RWPE1 (cell line): ENCODE data around the gene SLC4A1.

Source experiments
- CTCF ChIA-PET: fragments of 350-600 bp; sonication (Branson Sonifier 250); formaldehyde crosslinking; extraction: SDS; loops from one replicate; lab custom pipeline; 2021; lab: Yijun Ruan, JAX
- POLR2A ChIA-PET: fragments of 400-600 bp; formaldehyde crosslinking; extraction: SDS; loops from one replicate; lab custom pipeline; 2020; ENCODE audit warnings: antibody characterized with exemption; ENCODE audit not compliant: low non-redundant PET; lab: Yijun Ruan, JAX
- DNase-seq: peaks from one replicate; pipeline ENCODE4 v3.0.0; 2012; ENCODE audit warnings: low spot score
- H3K27ac ChIP-seq: fragments of 450-650 bp; 2 replicates; pipeline ENCODE4 v1.5.1; 2017
- CTCF ChIP-seq: fragments of 450-650 bp; conservative IDR thresholded peaks from 2 replicates; pipeline ENCODE4 v1.5.1; 2017; ENCODE audit warnings: low read depth, mild to moderate bottlenecking

SLC4A1 gene

DNA sequence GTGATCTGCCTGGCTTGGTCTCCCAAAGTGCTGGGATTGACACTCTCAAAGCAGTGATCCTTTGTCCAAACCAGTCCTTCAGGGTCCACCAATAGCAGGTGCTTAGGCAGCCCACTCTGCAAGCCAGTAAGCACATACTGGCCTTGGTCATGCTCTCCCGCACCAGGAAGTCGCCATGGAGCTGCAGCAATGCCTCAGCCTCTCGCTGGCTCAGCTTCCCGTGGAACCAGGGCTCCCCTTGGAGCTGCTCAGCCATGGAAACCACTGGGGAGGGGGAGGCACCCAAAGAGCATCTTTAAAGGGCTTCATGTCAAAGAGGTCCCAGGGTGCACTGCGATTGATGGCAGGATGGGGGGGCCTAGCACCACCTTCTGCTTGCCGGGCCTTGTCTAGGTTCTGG lies 38.8 kb downstream of the SLC4A1 start:
- CTCF ChIA-PET: interaction anchor here (0.6 kb wide), 1 partner anchor 80 kb away, joined by 3 read pairs; no protein-coding TSS in a partner anchor
- no peak overlapping the region for H3K27ac ChIP-seq
- POLR2A ChIA-PET: no interaction called here
- DNase-seq: no peak
- TF ChIP-seq CTCF: no peak

- ChIA-PET POLR2A (no interaction called here), CTCF (no interaction called here)
- TF ChIP-seq CTCF: no peak
- H3K27ac ChIP-seq: peak overlapping the region; percentile 99
- no peak for DNase-seq
Observed at GRCh38 chr17:44223541-44224071, 44.3 kb downstream of the SLC4A1 start.

DNA sequence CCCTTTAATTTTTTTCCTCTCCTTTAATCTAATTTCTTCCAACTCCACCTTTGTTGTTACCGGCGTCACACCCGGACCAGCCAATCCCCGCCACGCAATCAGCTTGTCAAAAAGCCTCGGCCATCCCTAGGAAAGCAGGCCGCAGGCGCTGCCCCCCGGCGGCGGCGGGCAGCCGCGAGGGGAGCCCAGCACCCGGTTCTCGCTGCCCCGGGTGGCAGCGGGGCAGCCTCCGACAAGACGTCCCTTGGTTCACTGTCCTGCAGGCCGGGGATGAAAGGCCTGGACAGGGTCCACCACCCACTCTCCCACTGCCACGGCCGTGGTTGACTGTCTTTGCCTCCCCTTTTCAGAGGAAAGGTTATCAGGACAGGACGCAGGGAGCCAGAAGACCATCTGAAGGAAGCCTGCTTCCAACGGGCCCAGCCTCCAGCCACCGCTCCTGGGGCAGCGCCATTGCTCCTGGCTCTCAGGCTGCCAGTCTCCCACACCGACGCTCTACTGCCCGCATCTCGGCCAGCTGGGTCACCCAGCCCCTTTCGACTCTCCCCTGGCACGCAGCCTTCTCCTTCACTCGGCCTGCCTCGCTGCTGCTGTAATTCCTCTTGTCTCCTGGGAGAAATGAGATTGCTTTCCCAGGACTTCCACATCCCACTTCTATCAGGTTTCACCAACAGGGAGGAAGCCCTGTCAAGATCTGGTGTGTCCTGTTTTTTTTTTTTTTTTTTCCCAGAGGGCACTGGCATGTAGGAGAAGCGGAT lies 45.6 kb downstream of the SLC4A1 start:
- TF ChIP-seq CTCF: peak; percentile 39
- ChIA-PET CTCF (interaction anchor here (0.7 kb wide), 3 partner anchors 126 to 671 kb away, joined by 3 to 5 read pairs (median 5); no protein-coding TSS in a partner anchor), POLR2A (interaction anchor here (0.5 to 1.4 kb wide), 6 partner anchors 75 to 930 kb away, joined by 3 to 4 read pairs (median 3); no protein-coding TSS in a partner anchor)
- DNase-seq: peak; percentile 60
- H3K27ac ChIP-seq: peak overlapping the region; percentile 99

DNA sequence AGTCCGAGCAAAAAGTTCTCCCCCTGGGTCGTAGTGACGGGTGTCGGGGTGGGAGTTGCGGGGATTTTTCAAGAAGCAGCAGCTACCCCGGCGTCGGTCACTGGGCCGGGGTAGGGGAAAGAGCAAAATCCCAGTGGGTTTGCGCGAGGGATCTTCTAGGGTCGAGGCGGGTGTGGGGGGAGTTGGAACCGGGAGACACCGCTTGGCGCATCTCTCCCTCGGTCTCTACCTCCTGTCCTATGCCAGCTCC lies 46.1 kb downstream of the SLC4A1 start:
- H3K27ac ChIP-seq: peak overlapping the region; percentile 99
- DNase-seq: peak; percentile 18
- no peak for TF ChIP-seq CTCF
- ChIA-PET CTCF (interaction anchor here (0.6 to 1.0 kb wide), 6 partner anchors 104 to 671 kb away, joined by 3 to 5 read pairs (median 4); partner anchors contain the start of gene GRN), POLR2A (interaction anchor here (0.5 to 1.4 kb wide), 6 partner anchors 33 to 930 kb away, joined by 3 to 4 read pairs (median 3); no protein-coding TSS in a partner anchor)

DNA sequence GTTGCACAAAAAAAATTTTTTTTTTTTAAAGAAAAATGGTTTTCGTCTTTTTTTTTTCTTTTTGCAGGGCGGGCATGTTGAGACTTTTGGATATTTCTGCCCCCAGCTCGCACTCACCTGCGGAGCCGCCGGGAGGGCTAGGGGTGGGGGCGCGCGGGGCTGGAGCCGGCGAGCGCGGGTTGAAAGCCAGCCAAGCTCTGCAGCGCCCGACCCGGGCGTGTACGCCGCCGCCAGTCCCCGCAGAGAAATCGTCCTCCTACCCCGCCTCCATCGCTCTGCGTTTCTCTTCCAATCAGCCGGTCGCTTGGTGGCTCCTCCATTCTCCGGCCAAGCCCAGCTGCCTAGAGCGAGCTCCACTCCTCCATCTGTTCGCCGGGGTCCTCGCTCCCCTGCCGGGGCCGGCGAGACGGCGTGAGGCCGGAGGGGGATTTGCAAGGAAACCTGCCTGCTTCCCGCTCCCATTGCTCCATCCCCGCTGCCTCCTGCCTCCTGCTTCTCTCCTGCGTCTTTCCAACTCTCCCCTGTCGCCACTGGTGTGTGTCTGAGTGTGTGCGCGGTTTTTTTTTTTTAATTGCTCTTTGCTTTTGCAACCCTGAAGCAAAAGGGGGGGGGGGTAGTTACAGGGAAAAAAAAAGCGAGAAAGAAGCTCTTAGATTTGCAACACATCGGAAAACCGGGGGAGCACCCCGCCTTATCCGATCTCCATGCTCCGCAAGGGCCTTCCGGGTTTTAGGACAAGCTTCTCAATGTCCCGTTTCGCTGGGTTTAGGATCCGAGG lies 46.7 kb downstream of the SLC4A1 start:
- CTCF ChIA-PET: interaction anchor here (0.5 to 1.0 kb wide), 7 partner anchors 14 to 458 kb away, joined by 3 to 6 read pairs (median 3); partner anchors contain the start of gene GRN

More for the DNA sequence above, 46.7 kb downstream of the SLC4A1 start:
- peak overlapping the region; percentile 99 for H3K27ac ChIP-seq
- DNase-seq: peak; percentile 70
- POLR2A ChIA-PET: interaction anchor here (0.5 to 1.4 kb wide), 6 partner anchors 34 to 931 kb away, joined by 3 to 4 read pairs (median 3); no protein-coding TSS in a partner anchor
- no peak for TF ChIP-seq CTCF
